ENCODE data around the gene NFIA. TPM values are rescaled to one million over a fixed set of nuclear protein-coding genes. Genes with fewer than 3 reads are reported as not detected.
A peak's percentile ranks its signal among the peaks of the same experiment; 100 is the strongest.

Gene NFIA
- total and polyA plus RNA-seq, 2 donors: 18.1 to 105 TPM

GRCh38 chr1:61141288-61142042 lies 59.1 kb downstream of the NFIA start:
- no peak for DNase-seq (ENCODE audit: extremely low spot score)
- WGBS: 52% methylated on average over 9 of the region's 9 CpGs
- Histone ChIP-seq H3K27ac (ENCODE audit: low read depth) (no peak overlapping the region), H3K4me3 (ENCODE audit: low read depth, low read length) (no peak overlapping the region), H3K36me3 (ENCODE audit: insufficient read depth) (no peaks in the 10 kb centered on the region), H3K4me1 (ENCODE audit: insufficient read depth) (peaks cover 3% of the 10 kb centered on the region)

DNA sequence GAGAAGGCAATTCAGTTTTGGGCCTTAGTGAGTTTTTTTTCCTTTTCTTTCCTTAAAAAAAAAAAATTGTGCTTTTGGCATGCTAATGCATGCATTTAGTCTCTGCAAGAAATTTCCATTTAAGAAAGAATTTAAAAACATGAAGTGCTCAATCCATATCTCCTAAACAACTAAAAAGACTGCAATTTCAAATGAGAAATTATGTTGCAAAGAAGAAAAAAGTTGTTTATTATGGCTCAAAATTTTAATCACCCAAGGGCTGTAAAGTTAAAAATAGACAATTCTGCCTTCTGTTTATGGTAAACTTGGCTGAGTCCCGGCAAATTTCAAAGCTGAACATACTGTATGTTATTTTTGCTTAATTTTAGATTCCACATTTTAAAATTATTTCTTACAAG lies 59.7 kb downstream of the NFIA start:
- no peak for DNase-seq (ENCODE audit: extremely low spot score)
- H3K36me3 ChIP-seq (ENCODE audit: insufficient read depth): no peaks in the 10 kb centered on the region
- no peak overlapping the region for H3K4me3 ChIP-seq (ENCODE audit: low read depth, low read length)
- peaks cover 3% of the 10 kb centered on the region for H3K4me1 ChIP-seq (ENCODE audit: insufficient read depth)
- 19% methylated on average over 1 of the region's 1 CpG for WGBS
- H3K27ac ChIP-seq (ENCODE audit: low read depth): no peak overlapping the region

DNA sequence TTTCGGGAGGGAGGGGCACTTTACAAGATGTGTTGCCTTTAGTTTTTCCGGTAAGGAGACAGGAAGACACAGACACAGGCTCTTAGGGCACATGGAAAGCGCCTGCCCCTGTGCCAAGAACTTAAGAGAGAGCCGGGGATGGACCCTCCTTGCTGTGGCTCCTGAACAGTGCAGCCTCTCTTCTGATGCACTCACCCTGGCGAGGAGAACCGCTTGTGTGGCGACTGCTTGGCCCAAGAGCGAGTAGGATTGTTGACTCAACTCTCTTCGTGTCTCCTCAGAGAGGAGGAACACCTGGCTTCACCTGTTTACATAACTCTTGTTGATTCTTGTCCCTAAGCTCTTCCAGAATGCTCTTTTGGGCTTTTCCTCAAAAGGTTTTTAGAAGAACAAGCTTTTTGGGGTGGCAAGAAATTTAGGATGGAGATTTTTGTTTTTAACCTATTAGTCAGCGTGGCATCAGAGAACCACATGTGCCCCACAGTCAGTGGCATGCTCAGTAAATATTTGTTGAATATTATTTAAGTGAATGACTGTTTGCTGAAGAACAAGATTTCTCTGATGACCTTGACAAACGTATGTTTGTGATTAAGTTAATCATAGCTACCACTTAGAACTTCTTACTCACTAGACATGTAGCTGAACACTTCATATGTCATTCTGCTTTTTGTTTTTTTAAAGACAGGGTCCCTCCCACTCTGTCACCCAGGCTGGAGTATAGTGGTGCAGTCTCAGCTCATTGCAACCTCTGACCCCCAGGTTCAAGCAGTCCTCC lies 60.6 kb downstream of the NFIA start:
- Histone ChIP-seq H3K27ac (ENCODE audit: low read depth) (peak overlapping the region; percentile 71), H3K36me3 (ENCODE audit: insufficient read depth) (no peaks in the 10 kb centered on the region), H3K4me1 (ENCODE audit: insufficient read depth) (peaks cover 3% of the 10 kb centered on the region), H3K4me3 (ENCODE audit: low read depth, low read length) (no peak overlapping the region)
- 64% methylated on average over 11 of the region's 11 CpGs for WGBS
- no peak for DNase-seq (ENCODE audit: extremely low spot score)

- WGBS: 65% methylated on average over 5 of the region's 5 CpGs
- Histone ChIP-seq H3K4me1 (ENCODE audit: insufficient read depth) (peaks cover 3% of the 10 kb centered on the region), H3K27ac (ENCODE audit: low read depth) (no peak overlapping the region), H3K36me3 (ENCODE audit: insufficient read depth) (no peaks in the 10 kb centered on the region), H3K4me3 (ENCODE audit: low read depth, low read length) (no peak overlapping the region)
- DNase-seq (ENCODE audit: extremely low spot score): no peak
Measured at GRCh38 chr1:61143821-61144424, 61.6 kb downstream of the NFIA start.

GRCh38 chr1:61149010-61149860 lies 66.9 kb downstream of the NFIA start:
- Histone ChIP-seq H3K27ac (ENCODE audit: low read depth) (no peak overlapping the region), H3K4me1 (ENCODE audit: insufficient read depth) (no peaks in the 10 kb centered on the region), H3K36me3 (ENCODE audit: insufficient read depth) (no peaks in the 10 kb centered on the region), H3K4me3 (ENCODE audit: low read depth, low read length) (no peak overlapping the region)
- no peak for DNase-seq (ENCODE audit: extremely low spot score)
- 86% methylated on average over 1 of the region's 1 CpG for WGBS

DNA sequence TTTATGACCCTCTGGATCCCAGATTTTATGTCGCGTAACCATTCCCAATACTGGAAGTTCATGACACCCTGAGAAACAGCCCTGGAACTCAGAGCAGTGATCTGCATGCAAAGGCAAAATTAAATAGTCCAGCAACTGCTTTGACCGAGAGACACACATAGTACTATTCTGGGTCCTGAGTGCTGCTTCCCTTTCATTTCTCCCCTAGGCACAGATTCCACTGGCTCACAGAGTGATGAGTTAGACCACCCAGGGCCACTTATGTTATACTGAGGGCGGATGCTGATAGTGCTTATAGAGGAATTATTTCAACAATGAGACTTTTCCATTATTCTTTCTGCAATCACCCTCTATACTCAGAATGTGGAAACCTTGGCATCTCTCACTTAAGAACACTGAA lies 69.2 kb downstream of the NFIA start:
- H3K4me3 ChIP-seq (ENCODE audit: low read depth, low read length): no peak overlapping the region
- WGBS: 85% methylated on average over 4 of the region's 4 CpGs
- H3K4me1 ChIP-seq (ENCODE audit: insufficient read depth): no peaks in the 10 kb centered on the region
- H3K36me3 ChIP-seq (ENCODE audit: insufficient read depth): no peaks in the 10 kb centered on the region
- DNase-seq (ENCODE audit: extremely low spot score): no peak
- H3K27ac ChIP-seq (ENCODE audit: low read depth): no peak overlapping the region

- Histone ChIP-seq H3K36me3 (ENCODE audit: insufficient read depth) (no peaks in the 10 kb centered on the region), H3K4me1 (ENCODE audit: insufficient read depth) (no peaks in the 10 kb centered on the region), H3K27ac (ENCODE audit: low read depth) (no peak overlapping the region), H3K4me3 (ENCODE audit: low read depth, low read length) (no peak overlapping the region)
- DNase-seq (ENCODE audit: extremely low spot score): no peak
- 59% methylated on average over 3 of the region's 3 CpGs for WGBS
Measured at GRCh38 chr1:61152066-61152465, 69.7 kb downstream of the NFIA start.

GRCh38 chr1:61152469-61153105 lies 70.2 kb downstream of the NFIA start:
- Histone ChIP-seq H3K27ac (ENCODE audit: low read depth) (no peak overlapping the region), H3K36me3 (ENCODE audit: insufficient read depth) (no peaks in the 10 kb centered on the region), H3K4me1 (ENCODE audit: insufficient read depth) (peaks cover 2% of the 10 kb centered on the region), H3K4me3 (ENCODE audit: low read depth, low read length) (no peak overlapping the region)
- no peak for DNase-seq (ENCODE audit: extremely low spot score)

DNA sequence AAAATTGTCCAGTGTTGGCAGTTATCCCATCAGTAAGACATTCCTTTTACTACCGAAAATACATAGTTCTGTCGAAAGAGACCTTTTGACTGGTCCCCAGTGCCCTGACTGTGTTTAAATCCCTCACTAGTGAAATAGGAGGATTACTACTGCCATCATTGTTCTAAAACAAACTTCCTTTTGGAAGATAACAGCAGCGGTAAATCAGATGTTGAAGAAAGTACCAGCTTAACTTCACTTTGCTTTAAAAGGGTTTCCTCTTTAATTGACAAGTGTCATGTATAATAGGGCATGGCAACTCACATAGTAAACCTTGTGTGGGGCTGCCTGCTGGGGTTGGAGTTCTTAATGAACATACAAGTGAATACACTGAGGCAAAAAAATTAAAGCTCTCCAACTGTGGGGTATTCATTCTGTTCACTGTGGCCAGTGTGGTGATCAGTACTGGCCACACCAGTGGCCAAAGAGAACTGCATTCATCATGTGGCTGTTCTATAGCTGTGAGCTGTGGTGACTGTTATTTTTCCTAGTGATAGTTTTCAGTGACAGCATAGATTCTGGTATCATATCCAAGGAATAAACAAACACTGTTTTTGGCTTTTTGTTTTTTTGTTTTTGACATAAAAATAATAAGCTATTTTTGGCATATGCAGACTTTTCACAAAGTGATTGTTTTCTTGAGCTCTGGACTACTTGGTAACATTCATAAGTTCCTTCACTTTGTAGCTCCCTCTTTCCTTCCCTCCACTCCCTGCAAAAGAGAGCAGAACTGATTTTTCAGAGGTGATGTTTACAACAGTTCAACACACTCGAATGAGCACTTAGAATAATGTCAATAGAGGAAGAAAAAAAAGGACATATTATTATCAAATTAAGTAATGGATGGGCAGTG lies 74.5 kb downstream of the NFIA start:
- DNase-seq (ENCODE audit: extremely low spot score): no peak
- Histone ChIP-seq H3K36me3 (ENCODE audit: insufficient read depth) (no peaks in the 10 kb centered on the region), H3K4me1 (ENCODE audit: insufficient read depth) (peaks cover 3% of the 10 kb centered on the region), H3K27ac (ENCODE audit: low read depth) (no peak overlapping the region), H3K4me3 (ENCODE audit: low read depth, low read length) (no peak overlapping the region)
- WGBS: 22% methylated on average over 4 of the region's 4 CpGs

GRCh38 chr1:61157468-61157987 lies 75.2 kb downstream of the NFIA start:
- Histone ChIP-seq H3K4me3 (ENCODE audit: low read depth, low read length) (no peak overlapping the region), H3K36me3 (ENCODE audit: insufficient read depth) (no peaks in the 10 kb centered on the region), H3K27ac (ENCODE audit: low read depth) (no peak overlapping the region), H3K4me1 (ENCODE audit: insufficient read depth) (peaks cover 3% of the 10 kb centered on the region)
- 13% methylated on average over 3 of the region's 3 CpGs for WGBS
- DNase-seq (ENCODE audit: extremely low spot score): no peak

DNA sequence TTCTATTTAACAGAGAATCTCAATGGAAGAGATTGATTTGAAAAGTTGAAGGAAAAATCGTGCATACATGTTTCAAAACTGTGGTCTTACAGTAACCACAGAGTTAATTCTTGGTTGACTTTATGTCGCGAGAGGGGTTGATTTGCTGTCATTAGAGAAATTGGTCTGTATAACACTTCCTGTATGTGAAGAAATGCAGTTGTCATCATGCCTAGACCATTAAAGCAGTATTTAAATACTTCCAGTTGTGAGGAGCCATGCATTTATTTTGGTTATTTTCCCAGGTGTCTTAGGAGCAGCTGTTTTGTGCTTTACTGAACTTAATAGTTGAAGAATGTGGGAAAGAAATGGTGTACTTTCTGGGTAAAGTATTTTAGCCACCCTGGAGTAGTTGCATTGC lies 76.2 kb downstream of the NFIA start:
- H3K36me3 ChIP-seq (ENCODE audit: insufficient read depth): no peaks in the 10 kb centered on the region
- DNase-seq (ENCODE audit: extremely low spot score): no peak
- H3K27ac ChIP-seq (ENCODE audit: low read depth): no peak overlapping the region
- no peak overlapping the region for H3K4me3 ChIP-seq (ENCODE audit: low read depth, low read length)
- H3K4me1 ChIP-seq (ENCODE audit: insufficient read depth): peaks cover 3% of the 10 kb centered on the region
- 38% methylated on average over 3 of the region's 3 CpGs for WGBS

- Histone ChIP-seq H3K27ac (ENCODE audit: low read depth) (no peak overlapping the region), H3K4me1 (ENCODE audit: insufficient read depth) (peaks cover 3% of the 10 kb centered on the region), H3K4me3 (ENCODE audit: low read depth, low read length) (no peak overlapping the region), H3K36me3 (ENCODE audit: insufficient read depth) (no peaks in the 10 kb centered on the region)
- WGBS: 81% methylated on average over 4 of the region's 4 CpGs
- no peak for DNase-seq (ENCODE audit: extremely low spot score)
Measured at GRCh38 chr1:61160526-61160925, 78.2 kb downstream of the NFIA start.

Measured in urinary bladder (tissue), 4 donors.